CD4-positive, alpha-beta T cell treated with Interferon gamma for 1 hour (primary cell): ENCODE measurements around the gene OTUD1.

Source experiments
- DNase-seq: peaks from one replicate; pipeline ENCODE4 v3.0.0-alpha.2; 2020

Gene OTUD1

GRCh38 chr10:23432166-23432565 is 6.7 kb upstream of the OTUD1 start:
- DNase-seq, result peak; percentile 53

- DNase-seq, result peak; percentile 18
Observed at GRCh38 chr10:23432639-23433038, 6.2 kb upstream of the OTUD1 start.

- DNase-seq, result peak; percentile 25
Observed at GRCh38 chr10:23433701-23434100, 5.2 kb upstream of the OTUD1 start.

- DNase-seq, result no peak
Observed at GRCh38 chr10:23435378-23435777, 3.5 kb upstream of the OTUD1 start.

GRCh38 chr10:23436983-23437382 is 1.9 kb upstream of the OTUD1 start:
- DNase-seq, result no peak

GRCh38 chr10:23437963-23438546 is 820 bp upstream of the OTUD1 start:
- no peak for DNase-seq

- DNase-seq, result no peak
Observed at GRCh38 chr10:23439452-23439960, 631 bp downstream of the OTUD1 start.

- no peak for DNase-seq
Observed at GRCh38 chr10:23439961-23440889, 1.4 kb downstream of the OTUD1 start.

GRCh38 chr10:23441251-23441650 is 2.4 kb downstream of the OTUD1 start:
- no peak for DNase-seq

- no peak for DNase-seq
Observed at GRCh38 chr10:23442936-23443335, 4.1 kb downstream of the OTUD1 start.

GRCh38 chr10:23445591-23445990 is 6.7 kb downstream of the OTUD1 start:
- no peak for DNase-seq

GRCh38 chr10:23448323-23448722 is 9.4 kb downstream of the OTUD1 start:
- no peak for DNase-seq

- no peak for DNase-seq
Observed at GRCh38 chr10:23448802-23449570, 10.1 kb downstream of the OTUD1 start.

GRCh38 chr10:23452033-23452655 is 13.3 kb downstream of the OTUD1 start:
- no peak for DNase-seq

GRCh38 chr10:23453465-23453864 is 14.6 kb downstream of the OTUD1 start:
- DNase-seq, result no peak

GRCh38 chr10:23457632-23458417 is 18.9 kb downstream of the OTUD1 start:
- no peak for DNase-seq

GRCh38 chr10:23459308-23459939 is 20.5 kb downstream of the OTUD1 start:
- no peak for DNase-seq

GRCh38 chr10:23461557-23461956 is 22.7 kb downstream of the OTUD1 start:
- DNase-seq, result no peak

- no peak for DNase-seq
Observed at GRCh38 chr10:23467012-23467411, 28.1 kb downstream of the OTUD1 start.

- no peak for DNase-seq
Observed at GRCh38 chr10:23467548-23467947, 28.7 kb downstream of the OTUD1 start.

- no peak for DNase-seq
Observed at GRCh38 chr10:23469596-23470237, 30.8 kb downstream of the OTUD1 start.
